MM.1S (cell line): ENCODE results near the gene GPS1.

ENCODE experiments used
- DNase-seq: peaks from one replicate; pipeline ENCODE4 v3.0.0-alpha.2; 2015
- H2AFZ ChIP-seq: fragments of 300-600 bp; sonication (generic); 2 replicates; pipeline ENCODE4 v1.6.0; 2016; ENCODE audit warnings: antibody characterized with exemption, low read length
- H3F3A ChIP-seq: fragments of 300-600 bp; sonication (generic); 2 replicates; pipeline ENCODE4 v1.6.1; 2016; ENCODE audit warnings: mild to moderate bottlenecking, antibody characterized with exemption, low read length, moderate library complexity, mixed read lengths; ENCODE audit not compliant: insufficient read depth
- H3K27ac ChIP-seq: fragments of 300-600 bp; sonication (generic); 2 replicates; pipeline ENCODE4 v1.5.1; 2016; ENCODE audit warnings: mild to moderate bottlenecking, low read length
- H3K27me3 ChIP-seq: fragments of 300-600 bp; sonication (generic); replicated peaks from 2 replicates; pipeline ENCODE4 v1.6.0; 2016; ENCODE audit warnings: low read length; ENCODE audit not compliant: insufficient read depth
- H3K36me3 ChIP-seq: fragments of 300-600 bp; sonication (generic); replicated peaks from 2 replicates; pipeline ENCODE4 v1.6.1; 2016; ENCODE audit warnings: mild to moderate bottlenecking, low read length, mixed read lengths; ENCODE audit not compliant: insufficient read depth
- H3K4me1 ChIP-seq: fragments of 300-600 bp; sonication (generic); 2 replicates; pipeline ENCODE4 v1.6.1; 2016; ENCODE audit warnings: low read length, mixed read lengths
- H3K4me2 ChIP-seq: fragments of 300-600 bp; sonication (generic); 2 replicates; pipeline ENCODE4 v1.6.0; 2016; ENCODE audit warnings: low read depth, low read length
- H3K4me3 ChIP-seq: fragments of 300-600 bp; sonication (generic); 2 replicates; pipeline ENCODE4 v1.5.1; 2016; ENCODE audit warnings: low read length, mixed read lengths
- H3K79me2 ChIP-seq: fragments of 300-600 bp; sonication (generic); 2 replicates; pipeline ENCODE4 v1.6.1; 2016; ENCODE audit warnings: mixed run types, low read length, mixed read lengths
- H3K9ac ChIP-seq: fragments of 300-600 bp; sonication (generic); 2 replicates; pipeline ENCODE4 v1.6.1; 2016; ENCODE audit warnings: low read length, mixed read lengths
- H3K9me2 ChIP-seq: fragments of 300-600 bp; sonication (generic); replicated peaks from 2 replicates; pipeline ENCODE4 v1.6.1; 2016; ENCODE audit warnings: mild to moderate bottlenecking, low read length, mixed read lengths; ENCODE audit not compliant: insufficient read depth
- H3K9me3 ChIP-seq: fragments of 300-600 bp; sonication (generic); replicated peaks from 2 replicates; pipeline ENCODE4 v1.6.1; 2016; ENCODE audit warnings: mild to moderate bottlenecking, low read length, mixed read lengths; ENCODE audit not compliant: insufficient read depth
- H4K20me1 ChIP-seq: fragments of 300-600 bp; sonication (generic); 2 replicates; pipeline ENCODE4 v1.6.1; 2016; ENCODE audit warnings: mild to moderate bottlenecking, low read length, moderate library complexity, mixed read lengths; ENCODE audit not compliant: insufficient read depth
- CTCF ChIP-seq: fragments of 300-600 bp; sonication (generic); IDR thresholded peaks from 2 replicates; pipeline ENCODE4 v1.5.1; 2016; ENCODE audit warnings: antibody characterized with exemption, low read length, mixed read lengths
- EZH2 ChIP-seq: fragments of 300-600 bp; sonication (generic); optimal IDR thresholded peaks from 2 replicates; pipeline ENCODE3; 2017; ENCODE audit warnings: low read depth, mild to moderate bottlenecking, antibody characterized with exemption, low read length, mixed read lengths
- EZH2phosphoT487 ChIP-seq: fragments of 300-600 bp; sonication (generic); IDR thresholded peaks from 2 replicates; pipeline ENCODE4 v1.6.1; 2018; ENCODE audit warnings: antibody characterized with exemption, low read length

Gene GPS1

DNA sequence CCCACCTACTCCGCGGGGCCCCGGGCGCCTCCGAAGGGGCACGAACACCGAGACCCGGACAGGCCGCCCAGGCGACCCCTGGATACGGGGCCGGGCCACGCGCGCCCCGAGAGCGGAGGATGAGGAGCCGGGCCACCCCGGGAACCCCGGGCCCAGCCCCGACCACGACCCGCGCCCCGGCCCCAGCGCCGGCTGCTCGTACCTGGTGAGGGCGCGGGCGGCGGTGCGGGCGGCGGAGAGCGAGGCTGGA lies 46.1 kb downstream of the GPS1 start:
- peak overlapping the region; percentile 90 for H3K9ac ChIP-seq
- peak overlapping the region; percentile 99; the same call in 1 of the 2 replicates for H3K4me2 ChIP-seq
- H3K27ac ChIP-seq = peak overlapping the region; percentile 56; the same call in 1 of the 2 replicates
- H3K9me2 ChIP-seq = no peaks in the 10 kb centered on the region
- H3K4me1 ChIP-seq = peaks cover 17% of the 10 kb centered on the region
- TF ChIP-seq EZH2phosphoT487 (no peak), EZH2 (no peak), CTCF (no peak)
- H3K9me3 ChIP-seq = no peaks in the 10 kb centered on the region
- 0 out of 2 replicates have a peak, but pooled peaks cover 6% of the 10 kb centered on the region for H3F3A ChIP-seq
- H2AFZ ChIP-seq = no peak overlapping the region
- H4K20me1 ChIP-seq = peaks cover 6% of the 10 kb centered on the region; the same call in 1 of the 2 replicates
- H3K4me3 ChIP-seq = peak overlapping the region; percentile 91
- no peak for DNase-seq
- H3K79me2 ChIP-seq = peaks cover 50% of the 10 kb centered on the region
- H3K27me3 ChIP-seq = no peaks in the 10 kb centered on the region
- peaks cover 9% of the 10 kb centered on the region for H3K36me3 ChIP-seq

- peak; percentile 39 for TF ChIP-seq CTCF
- TF ChIP-seq EZH2phosphoT487 = no peak
- TF ChIP-seq EZH2 = no peak
- H3K9ac ChIP-seq = peak within 1 kb of the TSS; percentile 96
- H3K36me3 ChIP-seq = peaks cover 6% of the 10 kb centered on the region
- peaks cover 6% of the 10 kb centered on the region; the same call in 1 of the 2 replicates for H4K20me1 ChIP-seq
- H3F3A ChIP-seq = 0 out of 2 replicates have a peak, but pooled peaks cover 6% of the 10 kb centered on the region
- H3K4me2 ChIP-seq = peak within 1 kb of the TSS; percentile 100
- DNase-seq = peak; percentile 96
- H2AFZ ChIP-seq = peak within 1 kb of the TSS; percentile 56
- H3K79me2 ChIP-seq = peaks cover 47% of the 10 kb centered on the region
- H3K9me3 ChIP-seq = no peaks in the 10 kb centered on the region
- H3K4me3 ChIP-seq = peak within 1 kb of the TSS; percentile 91
- peaks cover 17% of the 10 kb centered on the region for H3K4me1 ChIP-seq
- no peaks in the 10 kb centered on the region for H3K9me2 ChIP-seq
- no peaks in the 10 kb centered on the region for H3K27me3 ChIP-seq
- H3K27ac ChIP-seq = peak within 1 kb of the TSS; percentile 75
Measured at GRCh38 chr17:82098169-82098938, 46.7 kb downstream of the GPS1 start, which contains the start of gene FASN. Gene FASN (minus strand): TSS chr17:82098236. CDS start chr17:82096445, 1,791 bp downstream.

GRCh38 chr17:82098939-82099763 lies 47.5 kb downstream of the GPS1 start:
- Histone ChIP-seq H3K9me3 (no peaks in the 10 kb centered on the region), H3K36me3 (peaks cover 4% of the 10 kb centered on the region), H3K27me3 (no peaks in the 10 kb centered on the region), H3K79me2 (peaks cover 41% of the 10 kb centered on the region), H3K9me2 (no peaks in the 10 kb centered on the region), H3K4me1 (peaks cover 17% of the 10 kb centered on the region), H4K20me1 (peaks cover 6% of the 10 kb centered on the region; the same call in 1 of the 2 replicates), H3F3A (0 out of 2 replicates have a peak, but pooled peaks cover 6% of the 10 kb centered on the region), H3K9ac (peak overlapping the region; percentile 96), H3K4me3 (peak overlapping the region; percentile 84), H3K4me2 (peak overlapping the region; percentile 100), H3K27ac (peak overlapping the region; percentile 68), H2AFZ (peak overlapping the region; percentile 56)
- DNase-seq = no peak
- TF ChIP-seq EZH2 (no peak), CTCF (no peak), EZH2phosphoT487 (no peak)
